SK-N-SH (cell line): ENCODE results near the gene AHSG. TPM values are rescaled to one million over a fixed set of nuclear protein-coding genes. Genes with fewer than 3 reads are reported as not detected.

ENCODE experiments used
- CTCF ChIA-PET: fragments of 300-600, 350-600 bp; formaldehyde crosslinking; extraction: SDS; loops from one replicate; lab custom pipeline; 2021; lab: Yijun Ruan, JAX
- POLR2A ChIA-PET: fragments of 350-600 bp; sonication (Branson Sonifier 250); formaldehyde crosslinking; extraction: SDS; loops from one replicate; lab custom pipeline; 2020; ENCODE audit warnings: antibody characterized with exemption, inconsistent platforms; lab: Yijun Ruan, JAX
- DNase-seq: peaks from one replicate; pipeline ENCODE4 v3.0.0; 2012
- H2AFZ ChIP-seq: fragments of 200-600 bp; sonication (generic); 2 replicates; pipeline ENCODE4 v1.8.1; 2016; ENCODE audit warnings: antibody characterized with exemption, mild to moderate bottlenecking, low read depth
- H3F3A ChIP-seq: fragments of 200-600 bp; sonication (generic); replicated peaks from 2 replicates; pipeline ENCODE3; 2016; ENCODE audit warnings: antibody characterized with exemption, mild to moderate bottlenecking; ENCODE audit not compliant: insufficient read depth
- H3K27ac ChIP-seq, 2 experiments: fragments of 200-500 bp in 1 of 2; fragments of 200-600 bp in 1 of 2; sonication (Bioruptor generic) in 1 of 2; sonication (generic), shearing (Covaris generic) in 1 of 2; 2 replicates each; pipeline versions ENCODE4 v1.5.1 to v1.6.1; 2014 to 2016; ENCODE audit warnings: low read depth in 2 of 2, inconsistent platforms in 1 of 2, low read length in 1 of 2, mild to moderate bottlenecking in 1 of 2, mixed read lengths in 1 of 2
- H3K27me3 ChIP-seq: fragments of 200-600 bp; sonication (generic), shearing (Covaris generic); 2 replicates; pipeline ENCODE4 v1.6.1; 2016; ENCODE audit warnings: mixed run types; ENCODE audit not compliant: insufficient read depth
- H3K36me3 ChIP-seq, 2 experiments: fragments of 200-500 bp in 1 of 2; fragments of 200-600 bp in 1 of 2; sonication (Bioruptor generic) in 1 of 2; sonication (generic) in 1 of 2; replicated peaks in 1 of 2; 2 replicates each; pipeline versions ENCODE3 to v1.5.1; 2014 to 2016; ENCODE audit warnings: low read length in 1 of 2, mild to moderate bottlenecking in 1 of 2; ENCODE audit not compliant: insufficient read depth in 2 of 2, control insufficient read depth in 1 of 2
- H3K4me1 ChIP-seq, 2 experiments: fragments of 200-500 bp in 1 of 2; fragments of 200-600 bp in 1 of 2; sonication (Bioruptor generic) in 1 of 2; sonication (generic), shearing (Covaris generic) in 1 of 2; 2 replicates each; pipeline versions ENCODE4 v1.5.1 to v1.6.1; 2014 to 2016; ENCODE audit warnings: low read depth in 1 of 2, low read length in 1 of 2, mixed run types in 1 of 2; ENCODE audit not compliant: insufficient read depth in 2 of 2, control insufficient read depth in 1 of 2
- H3K4me2 ChIP-seq: fragments of 200-600 bp; sonication (generic), shearing (Covaris generic); 2 replicates; pipeline ENCODE4 v1.6.1; 2017; ENCODE audit warnings: mixed run types
- H3K4me3 ChIP-seq, 2 experiments: fragments of 200-500 bp in 1 of 2; fragments of 200-600 bp in 1 of 2; sonication (Bioruptor generic) in 1 of 2; sonication (generic), shearing (Covaris generic) in 1 of 2; 2 replicates each; pipeline versions ENCODE4 v1.5.1 to v1.8.1; 2014 to 2016; ENCODE audit warnings: low read depth in 2 of 2, inconsistent platforms in 1 of 2, low read length in 1 of 2, mild to moderate bottlenecking in 1 of 2, mixed read lengths in 1 of 2, moderate library complexity in 1 of 2
- H3K79me2 ChIP-seq: fragments of 200-600 bp; sonication (generic); 2 replicates; pipeline ENCODE4 v1.8.1; 2017; ENCODE audit warnings: mild to moderate bottlenecking; ENCODE audit not compliant: insufficient read depth
- H3K9ac ChIP-seq: fragments of 200-600 bp; sonication (generic); 2 replicates; pipeline ENCODE4 v1.6.1; 2017; ENCODE audit warnings: mixed run types
- H3K9me2 ChIP-seq: fragments of 200-600 bp; sonication (generic); 2 replicates; pipeline ENCODE4 v1.6.1; 2017; ENCODE audit warnings: mixed run types
- H3K9me3 ChIP-seq: fragments of 200-600 bp; sonication (generic); 2 replicates; pipeline ENCODE4 v1.6.1; 2017; ENCODE audit warnings: mixed run types, mild to moderate bottlenecking, moderate library complexity
- H4K20me1 ChIP-seq: fragments of 200-600 bp; sonication (generic); 2 replicates; pipeline ENCODE4 v1.6.1; 2017; ENCODE audit warnings: mild to moderate bottlenecking, mixed run types; ENCODE audit not compliant: insufficient read depth
- CTCF ChIP-seq: fragments of 200-600 bp; sonication (generic); IDR thresholded peaks from 2 replicates; pipeline ENCODE4 v1.6.1; 2017; ENCODE audit warnings: antibody characterized with exemption, mild to moderate bottlenecking, moderate library complexity
- ELF1 ChIP-seq: IDR thresholded peaks from 2 replicates; pipeline ENCODE4 v1.4.0; 2012
- EZH2phosphoT487 ChIP-seq: fragments of 200-600 bp; sonication (generic); IDR thresholded peaks from 2 replicates; pipeline ENCODE4 v1.6.1; 2017; ENCODE audit warnings: low read depth, mixed run types, mild to moderate bottlenecking, antibody characterized with exemption, moderate library complexity, borderline replicate concordance
- FOXM1 ChIP-seq: IDR thresholded peaks from 2 replicates; pipeline ENCODE4 v1.4.0; 2012; ENCODE audit warnings: low read depth, mild to moderate bottlenecking
- GATA2 ChIP-seq: sonication (generic); formaldehyde crosslinking; IDR thresholded peaks from 2 replicates; pipeline ENCODE4 v1.5.0; 2020; ENCODE audit warnings: mild to moderate bottlenecking, missing genetic modification reagents
- IRF3 ChIP-seq: fragments of 150-350 bp; IDR thresholded peaks from 2 replicates; pipeline ENCODE4 v1.6.1; 2016; ENCODE audit warnings: mild to moderate bottlenecking, low read depth, low read length
- MEF2A ChIP-seq: IDR thresholded peaks from 2 replicates; pipeline ENCODE4 v1.4.0; 2012; ENCODE audit warnings: low read depth, borderline replicate concordance
- MXI1 ChIP-seq: IDR thresholded peaks from 2 replicates; pipeline ENCODE4 v1.6.1; 2012; ENCODE audit warnings: mild to moderate bottlenecking, low read depth, low read length, improper control_type of control experiment
- NFIC ChIP-seq: IDR thresholded peaks from 2 replicates; pipeline ENCODE4 v1.4.0; 2012; ENCODE audit warnings: borderline replicate concordance
- POLR2AphosphoS5 ChIP-seq: IDR thresholded peaks from 2 replicates; pipeline ENCODE4 v1.6.1; 2012; ENCODE audit warnings: low read depth, low read length
- RAD21 ChIP-seq: IDR thresholded peaks from 2 replicates; pipeline ENCODE4 v1.6.1; 2012; ENCODE audit warnings: mild to moderate bottlenecking, low read length
- RFX5 ChIP-seq: IDR thresholded peaks from 2 replicates; pipeline ENCODE4 v1.6.1; 2012; ENCODE audit warnings: mild to moderate bottlenecking, improper control_type of control experiment, low read length
- TCF12 ChIP-seq: IDR thresholded peaks from 2 replicates; pipeline ENCODE4 v1.4.0; 2012
- USF1 ChIP-seq: IDR thresholded peaks from 2 replicates; pipeline ENCODE4 v1.4.0; 2012; ENCODE audit warnings: low read depth, borderline replicate concordance
- USF2 ChIP-seq: fragments of 150-350 bp; IDR thresholded peaks from 2 replicates; pipeline ENCODE4 v1.6.1; 2017; ENCODE audit warnings: antibody characterized with exemption, low read length, low read depth, borderline replicate concordance
- WGBS: methylation state at CpG from one replicate; pipeline ENCODE4 v1.1.6; 2017; ENCODE audit warnings: low lambda C conversion rate; 5-methylcytosine and 5-hydroxymethylcytosine counted together
- polyA plus RNA-seq, 3 experiments: library from polyadenylated mRNA; depleted of rRNA; stranded (reverse); fragments of >200 nt; gene quantifications; 2 replicates each; pipeline ENCODE4 v1.2.3, GENCODE V29; 2012

The AHSG gene
- polyA plus RNA-seq, 1 of the 3 experiments (the other 2 are of a cell fraction), result not detected

- Histone ChIP-seq H2AFZ (no peak overlapping the region), H3K79me2 (no peaks in the 10 kb centered on the region), H3F3A (no peaks in the 10 kb centered on the region), H3K9ac (no peak overlapping the region), H3K4me1 (no peaks in the 10 kb centered on the region), H3K27ac (no peak overlapping the region), H3K4me3 (no peak overlapping the region), H3K27me3 (no peaks in the 10 kb centered on the region; the same call in 1 of the 2 replicates), H3K4me2 (no peak overlapping the region), H3K36me3 (no peaks in the 10 kb centered on the region), H3K9me2 (no peaks in the 10 kb centered on the region), H4K20me1 (no peaks in the 10 kb centered on the region), H3K9me3 (no peaks in the 10 kb centered on the region)
- WGBS, result 56% methylated on average over 7 of the region's 7 CpGs
- no peak for DNase-seq
- POLR2A ChIA-PET, result no interaction called here
- no peak for TF ChIP-seq GATA2 (CRISPR knock-in tag)
- no peak for TF ChIP-seq RFX5
- TF ChIP-seq MXI1, result no peak
- TF ChIP-seq IRF3, result no peak
- TF ChIP-seq POLR2AphosphoS5, result no peak
- no peak for TF ChIP-seq EZH2phosphoT487
- TF ChIP-seq USF1, result no peak
- no peak for TF ChIP-seq CTCF
- TF ChIP-seq TCF12, result no peak
- TF ChIP-seq ELF1, result no peak
- no peak for TF ChIP-seq NFIC
- no peak for TF ChIP-seq USF2
- TF ChIP-seq FOXM1, result no peak
- TF ChIP-seq RAD21, result no peak
- no peak for TF ChIP-seq MEF2A
- CTCF ChIA-PET, result no interaction called here
Measured at GRCh38 chr3:186663361-186664118, 50.7 kb downstream of the AHSG start.
